Activated T-cell treated with anti-CD3 and anti-CD28 coated beads, Interleukin-2, amount 50 U/mL, for 48 hours (primary cell): ENCODE results near the gene DPM1.
A peak's percentile ranks its signal among the peaks of the same experiment; 100 is the strongest.
"Not testable (repeated sequence)": the region's sequence is repeated elsewhere in the genome, so short reads cannot be mapped to it uniquely, and the experiment has no call there.

Source experiments
- DNase-seq, 2 experiments: peaks; one replicate each; pipeline ENCODE4 v3.0.0-alpha.2; 2020

The DPM1 gene

DNA sequence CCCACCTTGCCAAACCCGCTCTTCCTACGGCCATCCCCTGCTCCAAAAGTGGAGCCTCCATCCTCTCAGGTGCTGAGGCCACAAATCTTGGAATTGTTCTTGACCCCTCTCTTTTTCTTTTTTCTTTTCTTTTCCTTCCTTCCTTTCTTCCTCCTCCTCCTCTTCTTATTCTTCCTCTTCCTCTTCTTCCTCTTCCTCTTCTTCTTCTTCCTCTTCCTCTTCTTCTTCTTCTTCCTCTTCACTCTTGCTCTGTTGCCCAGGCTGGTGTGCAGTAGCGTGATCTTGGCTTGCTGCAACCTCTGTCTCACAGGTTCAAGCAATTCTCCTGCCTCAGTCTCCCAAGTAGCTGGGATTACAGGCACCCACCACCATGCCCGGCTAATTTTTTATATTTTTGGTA, 20.2 kb upstream of the DPM1 start:
- not testable (repeated sequence) for DNase-seq

DNA sequence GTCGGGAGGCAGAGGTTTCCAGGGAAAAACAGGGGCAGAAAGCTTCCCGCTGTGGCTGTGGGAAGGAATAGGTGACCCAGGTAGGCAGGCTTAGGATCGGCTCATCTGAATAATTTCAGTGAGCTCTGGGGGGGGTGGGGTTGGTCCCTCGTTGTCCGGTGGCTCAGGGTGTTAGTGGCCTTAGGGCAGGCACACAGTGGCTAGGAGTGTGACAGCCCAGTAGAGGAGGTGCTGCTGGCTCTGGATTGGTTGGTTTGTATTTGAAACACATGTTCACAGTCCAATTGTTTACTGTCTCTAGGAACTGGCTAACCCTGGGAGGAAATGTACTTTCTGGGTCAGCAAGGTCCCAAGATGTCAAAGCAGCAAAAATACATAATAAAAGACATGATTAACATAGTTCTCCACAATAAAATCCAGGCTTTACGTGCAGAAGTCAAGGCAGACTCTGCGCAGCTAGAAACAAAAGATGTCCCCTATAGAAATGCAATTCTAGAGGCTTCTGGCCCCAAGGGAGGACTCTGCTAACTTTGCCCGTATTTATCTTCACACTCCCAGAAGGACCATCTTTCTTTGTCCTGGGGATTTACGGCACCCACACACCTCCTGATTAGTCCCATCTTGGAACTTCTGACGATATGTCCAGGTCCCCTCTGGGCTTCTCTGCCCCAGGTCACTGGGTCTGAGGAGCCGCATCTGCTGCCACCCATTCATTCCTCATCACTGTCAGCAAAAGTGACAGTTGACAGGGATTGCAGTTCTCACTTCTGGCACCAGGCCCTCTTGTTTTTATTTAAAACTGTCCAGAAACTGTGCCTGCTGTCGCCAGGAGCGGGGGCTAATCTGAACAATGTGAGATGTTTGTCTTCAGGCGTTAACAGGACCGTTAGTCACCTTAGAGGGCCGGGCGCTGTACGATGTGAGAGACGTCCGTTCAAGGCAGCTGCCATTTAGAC, 19.0 kb upstream of the DPM1 start:
- no peak for DNase-seq

DNA sequence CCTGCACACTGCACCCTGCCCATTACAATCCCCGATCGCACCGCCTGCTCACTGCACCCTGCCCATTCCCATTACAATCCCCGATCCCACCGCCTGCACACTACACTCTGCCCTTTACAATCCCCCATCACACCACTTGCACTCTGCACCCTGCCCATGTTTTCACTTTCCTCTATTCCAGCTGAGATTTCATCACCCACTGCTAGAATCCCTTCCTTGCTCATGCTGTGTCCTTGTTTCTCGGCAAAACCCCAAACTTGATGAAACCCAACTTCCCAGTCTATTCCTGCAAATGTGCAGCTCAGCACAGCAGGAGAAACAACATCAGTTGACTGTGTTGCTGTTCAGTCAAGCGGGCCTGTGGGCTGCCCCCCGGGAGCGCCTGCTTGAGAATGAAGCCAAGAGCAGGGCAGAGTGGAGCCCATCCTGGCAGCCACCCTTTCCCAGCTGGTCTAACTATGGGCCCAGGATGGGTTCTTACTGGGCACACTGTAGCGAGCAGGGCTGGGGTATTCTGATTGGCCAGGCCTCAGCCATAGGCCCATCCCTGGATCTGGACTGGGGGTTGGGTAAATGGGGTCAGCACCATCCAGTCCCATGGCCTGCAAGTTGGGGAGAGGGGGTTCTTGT, 17.5 kb upstream of the DPM1 start:
- no peak for DNase-seq

DNA sequence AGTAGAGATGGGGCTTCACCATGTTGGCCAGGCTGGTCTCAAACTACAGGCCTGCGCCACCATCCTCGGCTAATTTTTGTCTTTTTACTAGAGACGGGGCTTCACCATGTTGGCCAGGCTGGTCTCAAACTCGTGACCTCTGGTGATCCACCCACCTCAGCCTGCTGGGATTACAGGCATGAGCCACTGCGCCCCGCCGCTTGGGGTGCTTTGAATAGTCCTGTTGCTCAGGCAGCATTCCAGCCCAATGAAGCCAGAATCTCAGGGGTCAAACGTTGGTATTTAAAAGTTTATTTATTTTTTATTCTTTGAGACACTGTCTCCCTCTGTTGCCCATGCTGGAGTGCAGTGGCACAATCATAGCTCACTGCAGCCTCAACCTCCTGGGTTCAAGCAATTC, 11.6 kb upstream of the DPM1 start:
- DNase-seq: no peak

DNA sequence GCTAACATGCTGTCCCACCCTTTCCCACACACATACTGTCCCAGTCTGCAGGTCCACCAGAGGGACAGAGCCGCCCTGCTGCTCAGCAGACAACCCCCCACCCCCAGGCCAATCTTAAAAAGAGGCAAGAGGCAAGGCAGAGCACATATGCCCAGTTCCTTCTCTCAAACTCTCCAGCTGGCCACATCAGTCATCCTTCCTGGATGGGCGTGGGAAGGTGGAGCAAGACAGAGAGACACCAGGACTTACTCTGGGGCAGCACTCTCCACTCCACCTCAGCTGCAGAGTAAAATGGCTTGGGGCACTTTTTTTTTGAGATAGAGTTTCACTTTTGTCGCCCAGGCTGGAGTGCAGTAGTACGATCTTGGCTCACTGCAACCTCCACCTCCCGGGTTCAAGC, 11.1 kb upstream of the DPM1 start:
- DNase-seq: no peak

DNA sequence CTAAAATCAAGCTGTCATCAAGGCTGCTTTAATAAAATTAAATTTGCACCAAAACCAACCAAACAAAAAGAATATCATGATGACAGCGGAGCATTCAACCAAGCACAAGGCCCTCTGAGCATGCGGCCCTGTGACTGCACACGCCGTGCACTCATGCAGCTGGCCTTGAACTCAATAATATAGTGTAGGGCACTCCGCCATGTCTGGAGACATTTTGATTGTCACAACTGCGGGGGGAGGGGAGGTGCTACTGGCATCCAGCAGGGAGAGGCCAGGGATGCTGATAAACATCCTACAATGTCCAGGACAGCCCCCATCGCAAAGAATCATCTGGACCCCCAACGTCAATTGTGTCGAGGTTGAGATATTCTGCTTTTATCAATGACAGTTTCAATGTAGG, 10.0 kb upstream of the DPM1 start:
- DNase-seq: no peak

DNA sequence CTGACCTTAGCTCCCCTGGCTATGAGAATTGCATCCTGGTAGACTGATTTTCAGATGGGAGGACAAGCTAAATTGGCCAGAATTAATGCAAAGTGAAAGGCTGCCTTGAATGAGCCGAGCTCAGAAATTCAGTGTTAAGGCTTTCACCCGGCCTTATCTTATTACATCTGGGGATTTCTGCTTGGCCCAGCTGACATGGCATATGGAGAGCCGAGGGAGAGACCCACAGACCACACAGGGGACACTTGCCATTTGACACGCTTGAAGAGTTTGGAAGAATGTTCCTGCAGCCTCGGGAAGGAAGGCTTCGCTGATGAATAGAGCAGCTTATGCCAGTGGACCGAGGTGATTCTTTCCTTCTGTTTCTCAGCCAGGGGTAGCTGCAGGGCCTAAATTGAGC, 9.3 kb upstream of the DPM1 start:
- no peak for DNase-seq

DNA sequence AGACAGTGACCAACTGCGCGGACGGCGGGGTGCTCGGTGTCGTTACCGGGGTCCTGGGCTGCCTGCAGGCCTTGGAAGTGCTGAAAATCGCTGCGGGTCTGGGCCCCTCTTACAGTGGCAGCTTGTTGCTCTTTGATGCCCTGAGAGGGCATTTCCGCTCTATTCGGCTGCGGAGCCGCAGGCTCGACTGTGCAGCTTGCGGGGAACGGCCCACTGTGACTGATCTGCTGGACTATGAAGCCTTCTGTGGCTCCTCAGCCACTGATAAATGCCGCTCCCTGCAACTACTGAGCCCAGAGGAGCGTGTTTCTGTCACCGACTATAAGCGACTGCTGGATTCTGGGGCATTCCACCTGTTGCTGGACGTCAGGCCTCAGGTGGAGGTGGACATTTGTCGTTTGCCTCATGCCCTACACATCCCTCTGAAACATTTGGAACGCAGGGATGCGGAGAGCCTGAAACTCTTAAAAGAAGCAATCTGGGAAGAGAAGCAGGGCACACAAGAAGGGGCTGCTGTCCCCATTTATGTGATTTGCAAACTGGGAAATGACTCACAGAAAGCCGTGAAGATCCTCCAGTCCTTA, 1.3 kb upstream of the DPM1 start:
- no peak for DNase-seq

DNA sequence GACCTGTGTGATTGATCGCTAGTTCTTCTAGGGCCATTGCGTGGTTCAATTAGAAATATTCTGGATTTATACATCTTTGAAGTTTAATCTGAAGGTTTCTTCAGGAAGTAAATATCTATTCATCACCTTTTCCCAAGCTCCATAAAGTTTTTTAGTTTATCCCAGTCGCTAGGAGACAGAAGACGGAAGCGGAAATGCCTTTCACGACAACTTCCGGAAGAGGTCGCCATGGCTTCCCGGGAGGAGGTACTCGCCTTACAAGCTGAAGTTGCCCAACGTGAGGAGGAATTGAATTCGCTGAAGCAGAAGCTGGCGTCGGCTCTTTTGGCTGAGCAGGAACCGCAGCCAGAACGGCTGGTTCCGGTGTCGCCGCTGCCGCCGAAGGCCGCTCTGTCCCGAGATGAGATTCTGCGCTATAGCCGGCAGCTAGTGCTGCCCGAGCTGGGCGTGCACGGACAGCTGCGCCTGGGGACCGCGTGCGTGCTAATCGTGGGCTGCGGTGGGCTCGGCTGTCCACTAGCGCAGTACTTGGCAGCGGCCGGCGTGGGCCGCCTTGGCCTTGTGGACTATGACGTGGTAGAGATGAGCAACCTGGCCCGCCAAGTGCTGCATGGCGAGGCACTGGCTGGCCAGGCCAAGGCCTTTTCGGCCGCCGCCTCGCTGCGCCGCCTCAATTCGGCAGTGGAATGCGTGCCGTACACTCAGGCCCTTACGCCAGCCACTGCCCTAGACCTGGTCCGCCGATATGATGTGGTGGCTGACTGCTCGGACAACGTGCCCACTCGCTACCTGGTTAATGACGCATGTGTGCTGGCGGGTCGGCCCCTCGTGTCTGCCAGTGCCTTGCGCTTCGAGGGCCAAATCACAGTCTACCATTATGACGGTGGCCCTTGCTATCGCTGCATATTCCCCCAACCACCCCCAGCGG, 547 bp upstream of the DPM1 start, which contains the start of gene MOCS3:
Gene MOCS3, plus strand, starts transcription at position 204 of the 928 bp plus-strand sequence. Its CDS starts 25 bp downstream, at position 229.
- peak; percentile 82 to 85 for DNase-seq

DNA sequence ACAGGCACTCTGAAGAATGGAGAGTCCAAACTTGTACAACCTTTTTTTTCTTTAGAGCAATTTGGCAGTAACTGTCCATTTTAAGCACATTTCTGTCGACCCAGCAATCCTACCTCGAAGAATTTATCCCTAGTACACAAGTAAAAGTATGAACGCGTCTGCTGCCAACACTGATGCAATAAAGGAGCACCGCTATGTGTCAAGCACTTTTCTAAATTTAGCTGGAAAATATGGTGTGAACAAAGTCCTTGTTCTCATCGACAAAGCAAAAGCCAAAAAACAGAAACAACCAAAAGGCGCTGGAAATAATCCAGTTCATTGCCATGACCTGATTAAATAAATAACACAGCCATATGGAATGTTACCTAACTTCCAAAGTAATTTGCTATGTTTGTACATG, 1.1 kb downstream of the DPM1 start:
- no peak for DNase-seq

DNA sequence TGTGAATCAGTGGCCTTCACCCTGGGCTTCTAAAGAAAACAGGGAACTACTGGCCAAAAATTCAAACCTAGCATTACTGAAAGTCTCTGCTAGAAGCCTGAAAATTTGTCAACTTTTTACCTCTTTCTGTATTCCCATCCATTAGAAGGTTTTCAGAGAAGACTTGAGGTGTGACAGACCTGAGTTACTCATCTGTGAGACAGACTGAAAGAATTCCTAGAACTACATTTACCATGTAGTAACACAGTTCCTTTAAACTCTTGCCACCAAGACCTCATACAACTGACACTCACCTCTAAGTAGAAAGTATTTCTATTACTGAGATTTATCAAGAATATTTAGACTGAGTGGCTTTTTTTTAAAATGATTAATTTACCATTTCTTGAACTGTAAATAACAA, 4.5 kb downstream of the DPM1 start:
- no peak for DNase-seq

DNA sequence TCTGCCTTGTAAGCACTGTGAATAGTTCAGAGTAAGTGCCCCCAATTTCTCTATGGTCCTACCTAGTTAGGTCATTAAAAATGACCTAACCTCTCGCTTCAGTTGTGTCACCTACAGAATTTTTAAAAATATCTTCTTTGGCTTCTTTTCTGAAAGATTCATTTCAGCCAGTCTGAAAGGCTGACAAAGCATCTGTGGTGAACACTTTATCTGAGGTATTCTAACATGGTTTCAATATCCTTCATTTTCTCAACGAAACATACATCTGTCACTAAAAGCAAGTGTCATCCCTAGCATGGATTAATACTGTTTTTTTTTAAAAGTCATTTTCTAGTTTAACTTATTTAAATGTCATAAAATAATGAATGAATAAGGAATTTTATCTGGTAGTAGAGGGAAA, 5.1 kb downstream of the DPM1 start:
- DNase-seq: no peak

DNA sequence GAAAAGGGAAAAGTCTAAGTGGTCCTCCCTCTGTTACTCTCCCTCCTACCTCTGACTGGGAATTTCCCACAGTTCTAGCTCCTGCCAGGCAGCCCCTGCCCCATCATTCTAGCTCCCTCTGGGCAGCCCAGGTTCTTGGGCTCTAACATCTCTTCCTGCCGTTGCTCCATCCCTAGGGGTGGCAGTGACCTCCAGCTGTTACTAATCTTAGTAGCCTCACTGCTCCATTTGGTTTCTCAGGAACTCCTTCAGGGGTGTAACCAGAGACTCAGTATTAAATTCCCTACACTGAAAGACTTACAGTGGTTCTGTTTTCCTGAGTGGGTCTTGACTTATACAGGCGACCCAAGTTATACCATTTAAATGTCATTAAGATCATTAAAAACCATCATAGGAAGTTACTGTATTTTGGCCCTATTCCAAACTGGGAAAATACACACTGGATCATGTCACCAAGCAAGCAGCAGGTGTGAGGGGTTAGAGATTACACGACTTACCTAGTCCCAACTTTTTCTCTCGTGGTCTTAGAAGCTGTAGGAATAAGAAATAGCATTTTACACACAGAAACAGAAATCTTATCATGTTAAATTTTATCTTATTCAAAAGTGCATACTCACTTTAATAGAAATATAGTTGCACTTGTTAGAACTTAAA, 10.1 kb downstream of the DPM1 start:
- DNase-seq: no peak

DNA sequence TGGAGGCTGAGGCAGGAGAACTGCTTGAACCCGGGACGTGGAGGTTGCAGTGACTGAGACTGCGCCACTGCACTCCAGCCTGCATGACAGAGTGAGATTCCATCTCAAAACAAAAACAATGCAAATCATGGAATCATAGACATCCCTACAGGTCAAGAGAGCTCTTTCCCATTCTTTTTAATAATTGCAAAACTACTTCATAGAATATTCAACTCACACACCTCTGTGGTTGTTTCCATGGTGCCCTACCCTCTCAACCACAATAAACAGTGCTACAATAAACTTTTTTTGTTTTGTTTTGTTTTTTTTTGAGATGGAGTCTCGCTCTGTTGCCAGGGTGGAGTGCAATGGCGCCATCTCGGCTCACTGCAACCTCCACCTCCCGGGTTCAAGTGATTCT, 15.3 kb downstream of the DPM1 start:
- DNase-seq: no peak

DNA sequence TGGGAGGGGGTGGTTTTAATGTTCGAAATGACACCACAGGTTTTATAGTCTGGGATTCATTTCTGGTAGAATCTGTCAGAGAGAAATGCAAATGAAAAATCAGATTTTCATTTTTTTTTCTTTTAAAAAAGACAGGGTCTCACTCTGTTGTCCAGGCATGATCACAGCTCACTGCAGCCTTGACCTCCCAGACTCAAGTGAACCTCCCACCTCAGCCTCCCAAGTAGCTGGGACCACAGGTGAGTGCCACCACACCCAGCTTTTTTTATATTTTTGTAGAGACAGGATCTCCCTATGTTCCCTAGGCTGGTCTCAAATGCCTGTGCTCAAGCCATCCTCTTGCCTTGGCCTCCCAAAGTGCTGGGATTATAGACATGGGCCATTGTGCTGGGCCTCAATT, 24.7 kb downstream of the DPM1 start:
- DNase-seq: no peak

DNA sequence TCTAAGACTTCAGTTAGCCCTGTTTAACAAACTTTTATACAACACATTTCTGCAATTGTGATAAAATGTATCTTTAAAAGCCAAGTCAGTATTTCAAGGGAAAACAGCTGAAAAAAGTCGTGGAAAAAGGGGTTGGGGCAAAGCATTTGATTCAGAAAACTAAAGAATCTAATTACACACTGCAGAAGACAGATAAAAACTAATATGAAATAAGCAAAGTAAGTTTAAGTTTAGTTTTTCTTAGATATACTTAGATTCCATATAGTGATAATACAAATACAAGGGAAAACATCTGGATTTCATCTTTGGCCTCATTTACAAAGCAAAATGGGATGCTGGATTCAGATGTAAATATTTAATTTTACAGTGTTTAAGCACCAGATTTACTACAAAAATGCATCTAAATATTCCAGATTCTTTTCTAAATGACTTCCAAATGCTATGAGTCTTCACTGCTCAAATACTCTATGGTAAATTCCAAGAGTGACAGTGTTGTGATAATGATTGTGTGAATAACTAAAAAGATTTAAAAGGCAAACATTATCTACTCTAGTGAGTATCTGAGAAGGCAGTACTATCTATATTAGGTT, 25.5 kb downstream of the DPM1 start:
- DNase-seq: no peak

DNA sequence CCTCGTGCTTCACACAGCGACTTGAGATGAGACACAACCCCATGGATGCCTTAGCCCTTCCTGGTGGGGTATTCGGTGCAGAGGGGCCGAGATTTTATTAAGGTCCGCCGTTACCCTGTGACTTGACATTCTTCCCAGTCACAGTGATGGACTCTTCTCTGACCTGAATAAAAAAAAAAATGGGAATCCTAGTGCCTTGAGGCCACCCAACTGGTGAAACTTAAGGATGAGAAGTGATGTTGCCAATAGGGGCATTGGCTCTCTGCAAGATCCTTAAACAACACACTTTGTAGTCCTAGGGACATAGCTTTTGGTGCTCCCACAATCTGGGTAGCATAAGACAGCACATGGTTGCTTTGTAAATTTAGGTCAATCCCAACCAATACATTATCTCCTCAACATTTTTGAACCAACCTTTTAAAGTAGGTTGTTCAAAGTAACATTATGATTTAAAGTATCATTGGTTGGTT, 26.3 kb downstream of the DPM1 start:
- DNase-seq: no peak

DNA sequence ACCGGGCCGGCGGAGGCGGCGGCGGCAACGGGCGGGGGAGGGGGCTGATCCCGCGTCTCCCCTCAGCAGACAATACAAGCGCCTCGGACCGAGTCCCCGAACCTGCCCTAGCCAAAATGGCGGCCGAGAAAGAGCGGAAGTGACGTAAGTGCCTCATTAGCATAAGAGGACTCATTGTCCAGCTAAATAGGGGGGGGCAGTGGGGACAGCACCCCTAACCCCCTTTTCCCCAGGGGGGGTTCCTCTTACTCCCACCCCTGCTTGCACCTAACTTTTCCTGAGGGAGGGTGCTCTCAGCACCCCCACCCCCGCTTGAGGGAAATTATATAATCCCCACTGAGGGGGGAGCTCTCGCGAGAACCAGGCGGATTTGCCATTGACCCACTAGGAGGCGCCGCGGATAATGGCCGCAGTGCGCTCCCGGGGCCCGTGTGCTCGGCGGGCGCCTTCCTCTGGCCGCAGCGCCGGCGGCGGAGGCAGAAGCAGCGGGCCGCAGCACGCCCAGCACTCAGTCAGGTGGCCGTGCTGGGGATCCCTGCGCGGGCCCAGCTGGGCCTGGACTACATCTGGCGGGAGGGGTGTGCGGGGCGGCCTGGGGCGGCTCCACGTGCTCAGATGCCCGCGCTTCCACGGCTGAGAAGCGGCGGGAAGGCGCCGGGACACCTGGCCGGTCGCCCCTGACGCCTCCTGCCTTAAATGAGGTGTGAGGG, 26.9 kb downstream of the DPM1 start, which contains the start of gene ADNP:
Gene ADNP, minus strand, starts transcription at position 132 of the 710 bp plus-strand sequence. CDS start 27,441 bp downstream, outside the sequence.
- DNase-seq: peak; percentile 91 to 92

DNA sequence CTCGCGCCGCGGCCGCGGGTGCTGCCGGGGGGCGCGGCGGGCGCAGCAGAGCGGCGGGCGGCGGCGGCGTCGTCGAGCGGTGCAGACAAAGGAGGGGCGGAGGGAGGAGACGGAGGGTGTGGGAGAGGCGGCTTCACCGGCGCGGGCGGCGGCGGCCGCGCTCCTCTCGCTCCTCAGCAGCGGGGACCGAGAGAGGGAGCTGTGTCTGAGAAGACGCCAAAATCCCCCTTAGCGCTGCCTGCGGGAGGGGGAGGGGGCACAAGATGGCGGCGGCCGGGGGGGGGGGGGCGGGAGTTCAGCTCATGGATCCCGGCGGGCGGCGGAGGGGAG, 27.4 kb downstream of the DPM1 start:
- DNase-seq: no peak

DNA sequence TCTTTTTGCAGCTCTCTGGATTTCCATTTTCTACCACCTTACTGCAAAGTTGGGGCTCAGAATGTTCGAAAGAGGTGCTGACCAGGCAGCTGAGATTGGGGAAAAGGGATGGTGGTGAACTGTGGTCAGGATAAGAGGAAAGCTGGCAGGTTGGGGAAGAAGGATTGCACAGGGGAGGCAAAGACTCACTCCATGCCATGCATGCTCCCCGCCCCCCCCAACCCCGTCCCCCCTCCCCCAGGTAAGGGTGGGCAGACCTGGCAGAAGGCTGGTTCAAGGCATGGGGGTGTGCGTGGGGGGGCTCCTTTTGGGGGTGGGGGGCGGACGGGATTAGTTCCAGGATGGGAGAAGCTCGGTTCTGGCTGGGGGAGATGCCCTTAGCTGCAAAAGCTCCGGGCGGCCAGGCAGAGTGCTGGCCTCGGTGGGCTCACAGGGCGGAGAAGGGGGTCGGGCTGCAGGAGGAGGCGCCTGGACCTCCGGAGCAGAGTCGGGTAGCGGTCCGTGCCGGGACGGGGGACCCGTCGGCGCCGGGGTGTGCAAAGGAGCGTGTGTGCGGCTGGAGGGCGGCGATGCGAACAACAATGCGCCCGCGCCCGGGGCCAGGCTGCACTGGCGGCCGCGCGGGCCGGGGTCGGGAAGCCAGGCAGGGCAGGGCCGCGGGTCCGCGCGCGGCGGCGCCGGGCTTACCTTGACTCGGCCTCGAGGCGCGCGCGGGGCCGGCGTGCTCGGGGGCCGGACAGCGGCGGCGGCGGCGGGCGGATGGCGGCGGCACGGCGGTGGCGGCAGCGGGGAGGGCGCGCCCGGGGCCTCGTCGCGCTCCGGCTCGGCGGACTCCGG, 28.0 kb downstream of the DPM1 start:
- peak; percentile 44 to 54 for DNase-seq
